HPDE6-E6E7 (cell line): ENCODE data around the gene GALNT18.
A peak's percentile ranks its signal among the peaks of the same experiment; 100 is the strongest.

Experiments used
- DNase-seq: peaks from one replicate; pipeline ENCODE4 v3.0.0; 2011; ENCODE audit warnings: missing footprints; ENCODE audit errors: extremely low spot score

GALNT18 gene

GRCh38 chr11:11409901-11410300 lies 211.9 kb downstream of the GALNT18 start:
- DNase-seq, result no peak

GRCh38 chr11:11409224-11409623 lies 212.6 kb downstream of the GALNT18 start:
- no peak for DNase-seq

- no peak for DNase-seq
These were observed 213.2 kb downstream of the GALNT18 start for GRCh38 chr11:11408436-11409221.

GRCh38 chr11:11407763-11408084 lies 214.1 kb downstream of the GALNT18 start:
- no peak for DNase-seq

- DNase-seq, result no peak
These were observed 214.6 kb downstream of the GALNT18 start for GRCh38 chr11:11407065-11407762.

GRCh38 chr11:11406652-11407051 lies 215.2 kb downstream of the GALNT18 start:
- DNase-seq, result no peak

GRCh38 chr11:11403763-11404725 lies 217.8 kb downstream of the GALNT18 start:
- no peak for DNase-seq

- DNase-seq, result no peak
These were observed 219.8 kb downstream of the GALNT18 start for GRCh38 chr11:11401960-11402535.

GRCh38 chr11:11400635-11401232 lies 221.1 kb downstream of the GALNT18 start:
- DNase-seq, result no peak

GRCh38 chr11:11400121-11400520 lies 221.7 kb downstream of the GALNT18 start:
- DNase-seq, result no peak

GRCh38 chr11:11397781-11398180 lies 224.0 kb downstream of the GALNT18 start:
- DNase-seq, result no peak

GRCh38 chr11:11397036-11397415 lies 224.8 kb downstream of the GALNT18 start:
- DNase-seq, result no peak

- DNase-seq, result peak; percentile 54
These were observed 225.3 kb downstream of the GALNT18 start for GRCh38 chr11:11396301-11397035.

GRCh38 chr11:11395126-11395525 lies 226.7 kb downstream of the GALNT18 start:
- DNase-seq, result no peak

GRCh38 chr11:11394241-11394640 lies 227.6 kb downstream of the GALNT18 start:
- DNase-seq, result no peak

- peak; percentile 66 for DNase-seq
These were observed 229.9 kb downstream of the GALNT18 start for GRCh38 chr11:11391796-11392463.

- DNase-seq, result no peak
These were observed 230.6 kb downstream of the GALNT18 start for GRCh38 chr11:11391169-11391568.

- DNase-seq, result no peak
These were observed 231.6 kb downstream of the GALNT18 start for GRCh38 chr11:11390068-11390771.

- no peak for DNase-seq
These were observed 232.6 kb downstream of the GALNT18 start for GRCh38 chr11:11389238-11389637.
